ENCODE data around the gene KREMEN1.
A peak's percentile ranks its signal among the peaks of the same experiment; 100 is the strongest.

KREMEN1 gene

DNA sequence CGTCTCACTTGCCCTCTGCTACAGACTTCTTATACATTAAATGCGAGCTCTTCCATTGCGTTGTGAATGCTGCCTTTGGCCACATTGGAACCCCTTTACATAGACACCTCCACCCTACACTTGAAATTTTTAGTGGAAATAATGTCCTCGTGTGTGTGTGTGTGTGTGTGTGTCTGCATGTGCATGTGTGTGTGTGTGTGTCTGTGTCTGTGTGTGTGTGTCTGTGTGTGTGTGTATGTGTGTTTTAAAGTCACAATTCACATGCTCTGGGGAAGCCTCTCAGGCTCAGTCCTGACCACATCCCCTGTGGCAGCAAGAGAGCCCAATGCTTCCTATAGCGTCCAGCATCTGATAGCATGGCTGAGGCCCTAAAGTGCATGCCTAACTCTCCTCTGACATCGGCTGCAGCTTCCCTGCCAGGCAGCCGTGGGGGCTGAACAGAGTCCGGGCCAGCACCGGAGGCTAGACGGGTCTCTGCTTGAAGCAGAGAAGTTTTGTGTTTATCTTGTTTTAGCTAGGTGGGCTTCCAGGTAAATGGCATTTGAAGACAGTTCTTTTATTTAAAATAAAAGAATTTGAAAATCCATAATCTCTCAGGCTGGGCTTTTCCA lies 68.3 kb downstream of the KREMEN1 start:
- Mint-ChIP-seq H3K9me3 (no peaks in the 10 kb centered on the region), H3K4me1 (no peaks in the 10 kb centered on the region), H3K4me3 (no peak overlapping the region), H3K27ac (no peak overlapping the region), H3K27me3 (peaks cover 14% of the 10 kb centered on the region)
- DNase-seq, result no peak
- no peak for ATAC-seq

DNA sequence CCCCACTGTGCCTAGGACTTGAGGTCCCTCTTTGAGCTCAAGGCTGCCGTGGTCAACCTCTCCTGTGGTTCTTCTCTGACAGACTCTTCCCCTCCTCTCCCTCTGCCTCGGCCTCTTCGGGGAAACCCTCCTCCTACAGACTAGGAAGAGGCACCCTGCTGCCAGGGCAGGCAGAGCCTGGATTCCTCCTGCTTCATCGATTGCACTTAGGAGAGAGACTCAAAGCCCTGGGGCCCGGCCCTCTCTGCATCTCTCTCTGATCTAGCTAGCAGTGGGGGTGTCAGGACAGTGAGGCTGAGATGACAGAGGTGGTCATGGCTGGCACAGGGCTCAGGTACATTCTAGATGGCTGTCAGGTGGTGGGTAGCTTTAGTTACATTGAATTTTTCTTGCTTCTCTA lies 69.3 kb downstream of the KREMEN1 start:
- Mint-ChIP-seq H3K4me3 (no peak overlapping the region), H3K27me3 (peaks cover 14% of the 10 kb centered on the region), H3K27ac (no peak overlapping the region), H3K9me3 (no peaks in the 10 kb centered on the region), H3K4me1 (no peaks in the 10 kb centered on the region)
- no peak for DNase-seq
- ATAC-seq, result no peak

DNA sequence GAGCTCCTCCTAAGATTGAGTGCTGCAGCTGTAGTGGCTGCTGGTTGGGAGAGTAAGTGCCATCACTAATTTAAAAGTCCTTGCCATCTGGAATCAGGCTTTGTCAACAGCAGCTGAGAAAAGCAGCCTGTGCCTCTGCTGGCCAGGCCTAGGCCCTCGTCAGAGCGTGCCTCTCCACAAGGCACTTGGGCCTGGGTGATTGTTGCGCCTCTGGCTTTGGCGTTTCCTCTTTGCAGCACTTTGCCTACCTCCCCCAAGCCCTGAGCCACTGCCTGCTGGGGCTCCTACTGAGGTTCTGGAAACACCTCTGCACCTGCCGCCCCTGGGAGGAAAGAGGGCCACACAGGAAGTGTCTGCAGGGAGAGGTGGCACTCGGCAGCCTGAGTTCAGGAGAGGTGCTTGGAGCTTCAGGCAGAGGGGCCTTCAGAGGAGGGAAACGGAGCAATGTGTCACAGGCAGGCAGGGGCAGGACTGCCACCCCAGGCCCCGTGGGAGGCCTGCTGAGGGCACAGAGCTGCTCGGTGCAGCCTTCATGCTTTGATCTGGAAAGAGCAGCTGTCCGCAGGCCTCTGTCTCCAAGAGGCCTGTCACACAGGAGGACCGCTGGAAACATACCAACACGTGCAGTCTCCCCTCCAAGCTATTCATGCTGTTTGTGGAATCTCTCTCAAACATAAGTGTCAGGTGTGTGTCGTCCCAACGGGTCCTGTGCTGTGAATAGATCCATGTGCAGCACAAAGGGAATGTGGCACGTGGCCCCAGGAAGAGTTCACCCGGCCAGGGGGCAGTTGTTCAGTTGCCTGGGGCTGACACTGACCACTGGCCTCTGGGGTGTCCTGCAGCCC lies 71.3 kb downstream of the KREMEN1 start:
- Mint-ChIP-seq H3K27me3 (peaks cover 8% of the 10 kb centered on the region), H3K4me1 (no peaks in the 10 kb centered on the region), H3K4me3 (no peak overlapping the region), H3K27ac (no peak overlapping the region), H3K9me3 (no peaks in the 10 kb centered on the region)
- ATAC-seq (no peak), DNase-seq (no peak)

DNA sequence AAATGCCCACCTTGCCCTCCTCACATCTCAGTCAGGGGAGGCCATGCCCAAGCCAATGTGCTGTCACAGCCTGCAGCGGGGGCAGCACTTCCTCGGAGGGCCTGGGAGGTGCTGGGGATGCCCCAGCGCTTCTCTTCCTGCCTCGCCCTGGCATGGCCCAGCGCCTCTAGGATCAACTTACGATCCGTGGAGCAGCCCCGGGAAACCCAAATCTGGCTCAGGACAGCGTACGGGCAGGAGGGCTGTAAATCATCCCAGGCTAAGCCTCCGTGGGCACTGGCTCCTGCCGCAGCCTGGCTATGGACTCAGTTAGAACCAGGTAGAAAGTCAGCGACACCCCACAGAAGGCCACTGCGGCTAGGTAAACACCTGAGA lies 71.9 kb downstream of the KREMEN1 start:
- Mint-ChIP-seq H3K27me3 (peaks cover 8% of the 10 kb centered on the region), H3K9me3 (no peaks in the 10 kb centered on the region), H3K27ac (no peak overlapping the region), H3K4me1 (no peaks in the 10 kb centered on the region), H3K4me3 (no peak overlapping the region)
- no peak for DNase-seq
- no peak for ATAC-seq

DNA sequence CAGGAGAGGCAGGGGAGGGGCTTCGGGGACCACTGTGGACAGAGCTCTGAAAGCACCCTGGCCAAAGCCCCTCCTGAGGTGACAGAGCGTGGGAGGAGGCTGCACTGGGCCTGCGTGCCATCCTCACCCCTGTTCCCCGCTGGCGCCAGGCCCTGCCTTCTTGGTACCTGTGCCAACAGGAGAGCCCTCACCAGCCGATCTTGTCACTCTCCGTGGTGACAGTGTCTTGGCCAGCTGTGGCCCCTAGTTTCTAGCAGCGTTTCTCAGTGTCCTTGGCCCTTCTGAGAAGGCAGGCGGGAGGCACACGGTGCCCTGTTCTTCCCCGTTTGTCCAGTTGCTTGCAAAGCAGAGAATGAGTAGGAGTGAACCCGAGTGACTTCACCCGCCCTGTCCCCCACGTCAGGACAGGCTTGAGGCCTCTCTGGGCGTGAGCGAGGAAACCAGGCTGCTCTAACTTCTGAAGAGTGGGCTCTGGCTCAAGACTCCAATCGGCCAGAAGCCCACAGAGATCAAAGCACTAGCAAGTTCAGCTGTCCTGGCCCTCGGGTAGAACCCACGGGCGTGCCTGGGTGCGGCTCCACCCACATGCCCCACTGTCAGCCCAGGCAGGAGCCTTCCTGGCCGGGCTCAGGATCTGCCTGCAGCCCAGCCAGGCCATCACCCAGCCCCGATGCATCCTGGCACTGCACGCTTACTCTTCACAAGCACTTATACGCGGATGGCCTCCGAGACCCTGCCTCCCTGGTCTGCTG lies 72.7 kb downstream of the KREMEN1 start:
- Mint-ChIP-seq H3K27me3 (peaks cover 8% of the 10 kb centered on the region), H3K27ac (no peak overlapping the region), H3K4me1 (no peaks in the 10 kb centered on the region), H3K4me3 (no peak overlapping the region), H3K9me3 (no peaks in the 10 kb centered on the region)
- ATAC-seq, result no peak
- no peak for DNase-seq

DNA sequence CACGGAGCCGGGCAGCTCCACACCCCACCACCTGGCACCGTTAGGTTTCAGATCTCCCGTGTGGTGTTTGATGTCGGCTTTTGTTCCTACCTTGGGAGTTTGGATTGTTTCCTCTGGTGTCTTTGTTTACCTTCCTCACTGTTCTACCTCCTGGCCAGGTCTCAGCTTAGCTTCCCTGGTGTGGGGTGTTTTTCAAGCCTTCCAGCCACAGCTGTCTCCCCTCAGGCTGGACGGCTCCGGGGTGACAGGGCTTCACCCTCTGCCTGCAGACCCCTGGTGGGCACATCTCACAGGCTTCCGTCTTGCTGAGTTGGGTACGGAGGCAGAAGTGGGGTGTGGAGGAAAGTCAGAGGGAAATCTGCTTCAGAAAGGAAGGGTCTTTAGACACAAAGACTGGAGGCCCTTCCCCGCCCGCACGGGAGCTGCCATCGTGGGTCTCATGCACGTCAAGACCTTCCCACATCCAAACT lies 73.3 kb downstream of the KREMEN1 start:
- H3K9me3 Mint-ChIP-seq, result no peaks in the 10 kb centered on the region
- no peak for DNase-seq
- peaks cover 8% of the 10 kb centered on the region for H3K27me3 Mint-ChIP-seq
- no peaks in the 10 kb centered on the region for H3K4me1 Mint-ChIP-seq
- no peak overlapping the region for H3K4me3 Mint-ChIP-seq
- H3K27ac Mint-ChIP-seq, result no peak overlapping the region
- ATAC-seq, result no peak

DNA sequence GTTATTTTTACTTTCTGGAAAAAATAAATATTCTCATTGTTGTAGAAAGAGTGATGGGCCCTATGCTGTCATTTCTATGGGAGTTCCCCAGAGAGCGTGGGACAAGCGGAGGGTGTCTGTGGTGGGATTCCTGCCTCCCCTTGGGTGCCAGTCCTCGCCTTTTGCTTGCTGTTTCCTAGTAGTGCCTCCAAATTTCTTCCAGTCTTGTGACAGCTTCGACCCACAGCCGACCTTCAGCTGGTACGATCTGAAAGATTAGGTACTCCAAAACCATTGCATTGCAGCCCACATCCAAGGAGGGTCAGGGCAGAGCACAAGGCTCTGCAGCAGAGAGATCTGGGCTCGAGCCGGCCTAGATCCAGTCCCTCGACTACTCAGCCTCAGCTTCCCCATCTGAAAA lies 73.9 kb downstream of the KREMEN1 start:
- H3K9me3 Mint-ChIP-seq, result no peaks in the 10 kb centered on the region
- H3K27me3 Mint-ChIP-seq, result peaks cover 10% of the 10 kb centered on the region
- no peak for ATAC-seq
- no peaks in the 10 kb centered on the region for H3K4me1 Mint-ChIP-seq
- H3K4me3 Mint-ChIP-seq, result no peak overlapping the region
- no peak overlapping the region for H3K27ac Mint-ChIP-seq
- no peak for DNase-seq

DNA sequence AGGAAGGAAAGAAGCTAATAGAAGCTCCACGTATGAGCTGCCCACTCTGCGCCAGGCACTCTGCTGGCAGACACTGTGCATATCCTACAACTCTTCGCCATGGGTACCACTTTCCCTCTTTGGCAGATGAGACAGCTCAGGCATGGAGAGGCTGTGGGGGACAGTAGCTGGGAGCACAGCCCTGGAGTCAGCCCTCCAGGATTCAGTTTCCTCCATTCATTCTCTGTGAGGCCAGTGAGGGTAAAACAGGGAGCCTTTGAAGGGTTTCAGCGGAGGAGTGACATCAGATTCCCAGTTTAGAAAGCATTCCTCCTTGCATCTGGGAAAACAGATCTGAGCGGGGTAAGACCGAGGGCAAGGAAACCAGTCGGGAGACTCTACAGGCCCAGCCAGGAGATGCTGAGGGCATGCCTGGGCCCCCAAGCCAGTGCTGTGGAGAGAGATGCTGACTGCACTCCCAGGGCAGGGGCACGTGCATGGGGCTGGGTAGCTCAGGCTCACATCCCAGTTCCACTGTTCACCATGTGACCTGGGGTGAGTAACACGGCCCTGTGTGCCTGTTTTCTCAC lies 74.6 kb downstream of the KREMEN1 start:
- Mint-ChIP-seq H3K9me3 (no peaks in the 10 kb centered on the region), H3K27me3 (peaks cover 10% of the 10 kb centered on the region), H3K27ac (peak overlapping the region in 1 of 2 donors; percentile 57), H3K4me1 (no peaks in the 10 kb centered on the region), H3K4me3 (no peak overlapping the region)
- no peak for ATAC-seq
- DNase-seq, result no peak

DNA sequence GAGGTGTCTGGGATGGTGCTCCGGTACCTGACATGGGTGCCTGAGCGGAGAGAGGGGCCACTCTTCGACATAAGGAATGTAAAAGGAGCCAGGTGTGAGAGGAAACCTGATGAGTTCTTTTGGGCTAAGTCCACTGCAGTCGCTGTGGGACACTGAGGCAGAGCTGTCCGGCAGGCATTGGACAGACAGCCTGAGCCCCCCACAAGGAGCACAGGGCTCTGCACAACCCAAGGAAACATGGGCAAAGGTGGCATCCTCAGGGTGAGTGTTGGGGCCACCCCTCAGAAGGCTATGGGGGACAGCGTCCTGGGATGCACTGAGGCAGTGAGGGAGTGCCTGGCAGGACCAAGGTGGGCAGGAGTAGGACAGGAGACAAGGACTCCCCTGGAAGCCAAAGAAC lies 75.2 kb downstream of the KREMEN1 start:
- DNase-seq (no peak), ATAC-seq (no peak)
- H3K9me3 Mint-ChIP-seq, result no peaks in the 10 kb centered on the region

DNA sequence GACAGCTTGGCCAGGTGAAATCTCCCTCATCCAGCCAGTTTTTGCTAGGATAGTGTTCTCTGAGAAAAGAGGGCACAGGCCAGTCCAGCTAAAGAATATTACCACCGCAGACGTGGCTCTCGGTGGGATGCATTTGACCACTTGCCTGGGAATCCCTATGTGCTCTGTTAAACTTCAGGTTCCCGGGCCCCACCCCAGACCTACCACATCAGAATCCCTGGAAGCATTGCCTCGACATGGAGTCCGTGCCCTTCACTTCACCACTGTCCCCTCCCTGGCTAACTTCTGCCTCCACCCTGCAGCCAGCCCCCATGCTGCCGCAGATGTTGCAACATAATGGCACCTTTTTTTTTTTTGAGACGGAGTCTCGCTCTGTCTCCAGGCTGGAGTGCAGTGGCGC lies 76.0 kb downstream of the KREMEN1 start:
- Mint-ChIP-seq H3K4me3 (no peak overlapping the region), H3K27ac (no peak overlapping the region), H3K9me3 (no peaks in the 10 kb centered on the region), H3K27me3 (peaks cover 24% of the 10 kb centered on the region), H3K4me1 (no peaks in the 10 kb centered on the region)
- no peak for ATAC-seq
- no peak for DNase-seq

More for the DNA sequence above, 75.2 kb downstream of the KREMEN1 start:
- Mint-ChIP-seq H3K27ac (no peak overlapping the region), H3K4me3 (no peak overlapping the region), H3K27me3 (peaks cover 16% of the 10 kb centered on the region), H3K4me1 (no peaks in the 10 kb centered on the region)

DNA sequence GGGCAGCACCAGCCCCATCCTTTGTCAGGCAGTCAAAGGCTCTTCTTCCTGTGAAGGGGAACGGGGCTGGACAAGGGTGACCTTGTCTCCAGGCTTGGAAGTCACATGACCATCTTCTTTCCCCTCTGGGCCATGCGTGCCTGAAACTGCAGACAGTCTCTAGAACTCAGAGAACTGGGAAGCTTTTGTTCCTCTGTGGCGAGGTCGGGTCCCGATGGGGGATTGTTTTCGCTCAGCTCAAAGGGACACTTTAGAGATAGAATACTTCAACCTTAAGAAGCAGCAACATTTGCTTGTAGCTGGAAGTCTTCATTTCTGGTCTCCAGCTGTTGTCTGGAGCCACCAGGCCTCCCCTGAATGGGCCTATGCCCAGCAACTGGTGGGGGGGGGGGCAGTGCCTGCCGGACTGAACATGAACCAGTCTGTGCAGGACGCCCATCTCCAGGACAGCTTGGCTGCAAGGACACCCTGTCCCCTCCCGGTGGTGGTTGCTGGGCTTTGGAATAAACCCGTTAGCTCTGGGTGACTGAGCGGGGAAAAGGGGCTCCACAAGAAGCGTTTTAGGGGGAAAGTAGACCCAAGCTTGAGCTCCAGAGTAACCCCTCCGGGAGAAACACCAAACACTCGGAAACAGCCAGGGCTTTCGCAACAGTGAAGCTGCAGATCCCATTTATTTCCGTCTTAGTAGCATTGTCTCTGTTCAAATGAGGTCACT lies 77.2 kb downstream of the KREMEN1 start:
- no peak for ATAC-seq
- Mint-ChIP-seq H3K4me1 (peaks cover 9% of the 10 kb centered on the region), H3K27ac (no peak overlapping the region), H3K4me3 (no peak overlapping the region), H3K27me3 (peaks cover 35% of the 10 kb centered on the region), H3K9me3 (no peaks in the 10 kb centered on the region)
- no peak for DNase-seq

DNA sequence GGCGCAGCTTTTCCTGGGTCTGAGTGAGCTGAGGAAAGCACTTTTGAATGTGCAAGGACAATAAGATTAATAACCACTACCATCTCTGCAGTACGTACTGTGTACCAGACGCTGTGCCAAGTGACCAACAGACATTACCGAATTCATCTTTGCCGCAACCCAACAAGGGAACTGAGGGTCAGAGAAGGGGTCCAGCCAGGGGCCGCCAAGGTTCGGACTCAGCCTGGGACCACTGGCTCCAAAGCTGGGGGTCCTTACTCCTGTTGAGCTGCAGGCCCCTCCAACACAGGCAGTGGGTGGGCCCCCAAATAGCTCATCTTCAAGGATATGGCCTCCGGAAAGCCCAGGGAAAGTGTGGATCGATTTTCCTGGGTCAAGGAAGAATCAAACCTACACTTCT lies 77.9 kb downstream of the KREMEN1 start:
- H3K4me3 Mint-ChIP-seq, result no peak overlapping the region
- H3K4me1 Mint-ChIP-seq, result peaks cover 9% of the 10 kb centered on the region
- no peak for ATAC-seq
- no peak overlapping the region for H3K27ac Mint-ChIP-seq
- no peak for DNase-seq
- H3K27me3 Mint-ChIP-seq, result peaks cover 42% of the 10 kb centered on the region
- no peaks in the 10 kb centered on the region for H3K9me3 Mint-ChIP-seq

DNA sequence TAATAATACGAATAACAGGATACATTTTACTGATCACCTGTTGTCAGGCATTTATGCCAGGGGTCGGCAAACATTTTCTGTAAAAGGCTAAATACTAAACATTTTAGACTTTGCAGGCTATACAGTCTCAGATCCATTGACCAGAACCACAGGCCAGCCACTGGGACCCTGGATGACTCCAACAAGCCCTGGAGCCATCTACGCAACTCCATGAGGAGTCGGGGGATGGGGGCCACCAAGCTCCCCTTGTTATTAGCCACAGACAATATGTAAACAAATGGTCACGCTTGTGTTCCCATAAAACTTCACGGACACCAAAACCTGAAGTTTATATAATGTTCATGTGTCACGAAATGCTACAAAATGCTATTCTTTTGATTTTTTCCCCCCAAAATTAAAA lies 78.5 kb downstream of the KREMEN1 start:
- DNase-seq (no peak), ATAC-seq (no peak)
- Mint-ChIP-seq H3K4me3 (no peak overlapping the region), H3K9me3 (no peaks in the 10 kb centered on the region), H3K4me1 (peaks cover 9% of the 10 kb centered on the region), H3K27ac (no peak overlapping the region), H3K27me3 (peaks cover 49% of the 10 kb centered on the region)

DNA sequence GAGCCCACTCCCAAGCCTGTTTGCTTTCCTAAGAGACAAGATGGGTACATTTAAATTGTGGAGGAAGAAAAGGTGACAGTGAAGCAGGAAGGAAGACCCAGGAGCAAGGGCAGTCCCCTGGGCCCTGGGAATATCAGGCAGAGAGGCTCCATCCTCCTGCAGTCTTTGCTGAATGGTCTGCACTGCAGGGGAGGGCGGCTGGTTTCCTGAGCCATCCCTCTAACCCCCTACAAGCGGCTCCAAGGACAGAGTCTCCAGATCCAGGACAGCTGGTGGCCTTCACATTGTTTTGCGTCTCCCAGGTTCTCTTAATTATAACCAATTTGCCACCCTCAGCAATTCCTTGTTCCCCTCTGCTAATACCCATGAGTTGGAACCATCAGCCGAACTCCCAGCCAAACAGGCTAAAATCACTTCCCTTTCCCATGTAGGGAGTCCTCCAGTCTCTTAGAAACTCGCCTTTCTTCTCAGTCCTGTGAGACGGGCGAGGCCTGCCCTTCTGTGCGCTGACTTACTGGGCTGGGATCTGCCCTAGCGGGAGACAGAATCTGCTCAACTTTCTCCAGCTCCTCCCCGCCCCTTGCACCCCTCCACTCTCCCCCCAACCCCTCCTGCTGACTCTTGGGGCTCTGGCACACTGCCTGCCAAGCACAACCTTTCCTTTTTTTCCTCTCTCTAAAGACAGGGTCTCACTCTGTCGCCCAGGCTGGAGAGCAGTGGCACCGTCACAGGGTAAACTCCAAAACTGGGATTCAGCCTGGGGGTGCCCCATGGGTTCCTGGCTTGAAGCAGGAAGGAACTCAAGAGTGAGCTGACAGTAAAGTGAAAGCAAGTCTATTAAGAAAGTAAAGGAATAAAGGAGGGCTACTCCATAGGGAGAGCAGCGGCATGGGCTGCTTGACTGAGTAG lies 79.5 kb downstream of the KREMEN1 start:
- H3K27me3 Mint-ChIP-seq, result peaks cover 58% of the 10 kb centered on the region
- no peak overlapping the region for H3K27ac Mint-ChIP-seq
- no peak for DNase-seq
- peaks cover 9% of the 10 kb centered on the region for H3K4me1 Mint-ChIP-seq
- ATAC-seq, result no peak
- H3K4me3 Mint-ChIP-seq, result no peak overlapping the region
- no peaks in the 10 kb centered on the region for H3K9me3 Mint-ChIP-seq

Data from stimulated activated naive CD8-positive, alpha-beta T cell treated with anti-CD3 and anti-CD28 coated beads, Interleukin-15, amount 100 ng/mL, for 72 hours (primary cell).